DMS79 (cell line): ENCODE measurements around the gene SNX20.

Experiments
- DNase-seq: peaks from one replicate; lab custom pipeline; 2025; lab: John Stamatoyannopoulos, UW

Gene SNX20

GRCh38 chr16:50657241-50657640 lies 23.9 kb downstream of the SNX20 start:
- DNase-seq: no peak

- DNase-seq: no peak
Observed at GRCh38 chr16:50655558-50656055, 25.5 kb downstream of the SNX20 start.

GRCh38 chr16:50653633-50654519 lies 27.2 kb downstream of the SNX20 start:
- no peak for DNase-seq

- no peak for DNase-seq
Observed at GRCh38 chr16:50652836-50653425, 28.2 kb downstream of the SNX20 start.

GRCh38 chr16:50651835-50652438 lies 29.2 kb downstream of the SNX20 start:
- DNase-seq: no peak

GRCh38 chr16:50646345-50646744 lies 34.8 kb downstream of the SNX20 start:
- DNase-seq: no peak

- no peak for DNase-seq
Observed at GRCh38 chr16:50645563-50646220, 35.4 kb downstream of the SNX20 start.

- no peak for DNase-seq
Observed at GRCh38 chr16:50644729-50645128, 36.4 kb downstream of the SNX20 start.

- DNase-seq: no peak
Observed at GRCh38 chr16:50644245-50644644, 36.9 kb downstream of the SNX20 start.

- DNase-seq: no peak
Observed at GRCh38 chr16:50643192-50643591, 37.9 kb downstream of the SNX20 start.

GRCh38 chr16:50642349-50642748 lies 38.8 kb downstream of the SNX20 start:
- DNase-seq: no peak

GRCh38 chr16:50641818-50642187 lies 39.3 kb downstream of the SNX20 start:
- DNase-seq: no peak

- DNase-seq: no peak
Observed at GRCh38 chr16:50640919-50641817, 39.9 kb downstream of the SNX20 start.

- DNase-seq: no peak
Observed at GRCh38 chr16:50640391-50640790, 40.7 kb downstream of the SNX20 start.

- DNase-seq: no peak
Observed at GRCh38 chr16:50638816-50639670, 42.1 kb downstream of the SNX20 start.

- no peak for DNase-seq
Observed at GRCh38 chr16:50637716-50638602, 43.2 kb downstream of the SNX20 start.

GRCh38 chr16:50636753-50637374 lies 44.2 kb downstream of the SNX20 start:
- DNase-seq: no peak

- no peak for DNase-seq
Observed at GRCh38 chr16:50635505-50636392, 45.4 kb downstream of the SNX20 start.
